Pulmonary artery endothelial cell (primary cell): ENCODE data around the gene GALK1. TPM values are rescaled to one million over a fixed set of nuclear protein-coding genes. Genes with fewer than 3 reads are reported as not detected.

Source experiments
- DNase-seq: peaks from one replicate; pipeline ENCODE4 v3.0.0-alpha.2; 2011; ENCODE audit warnings: low read depth, low spot score
- total RNA-seq: library from RNA; depleted of rRNA; stranded (reverse); fragments of >200 nt; gene quantifications from 2 replicates; pipeline ENCODE4 v1.2.3, GENCODE V29; 2014

Gene GALK1
- total RNA-seq, 1 donor from 2014 or later = 120 TPM

GRCh38 chr17:75725504-75725903 lies 39.5 kb downstream of the GALK1 start:
- no peak for DNase-seq

DNA sequence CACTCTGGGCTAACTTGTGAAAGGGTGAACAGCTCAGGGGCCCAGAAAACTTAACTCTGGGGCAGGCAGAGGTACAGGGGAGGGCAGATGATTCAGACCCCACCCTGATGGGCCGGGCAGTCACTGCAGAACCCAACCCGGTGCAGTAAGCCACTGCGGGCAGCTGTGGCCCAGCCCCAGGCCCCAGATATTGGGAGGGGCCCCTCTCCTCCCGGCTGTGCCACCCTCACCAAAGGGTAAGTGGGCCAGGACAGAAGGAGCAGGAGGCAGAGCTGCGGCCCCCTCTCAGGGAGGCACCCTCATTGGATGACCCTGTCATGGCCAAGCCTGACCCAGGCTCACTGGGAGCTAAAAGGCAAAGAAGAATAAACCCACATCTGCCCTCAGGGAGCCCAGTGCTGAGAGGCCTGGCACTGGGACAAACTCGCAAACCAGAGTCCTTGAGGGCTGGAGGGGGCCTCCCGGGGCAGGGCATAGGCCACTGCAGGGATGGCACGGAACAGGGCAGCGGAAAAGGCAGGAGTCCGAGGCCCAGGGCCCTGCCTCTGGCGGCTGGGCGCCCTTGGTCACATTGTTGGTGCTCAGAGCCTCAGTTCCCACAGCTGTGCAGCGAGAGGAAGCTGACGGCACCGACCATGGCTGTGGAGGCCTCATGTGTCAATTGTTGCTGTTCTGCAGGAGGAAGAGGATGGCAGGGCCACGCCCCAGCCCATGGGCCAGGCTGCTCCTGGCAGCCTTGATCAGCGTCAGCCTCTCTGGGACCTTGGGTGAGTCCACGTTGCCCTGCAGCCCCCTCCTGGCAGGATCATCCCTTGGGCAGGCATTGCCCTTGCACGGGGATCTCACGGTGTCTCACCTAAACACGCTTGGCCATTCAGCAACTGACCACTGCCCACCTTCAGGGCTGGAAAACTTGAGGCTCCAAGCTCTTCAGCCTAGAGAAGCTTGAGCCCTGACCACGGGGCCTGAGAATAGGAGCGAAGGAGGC lies 40.7 kb downstream of the GALK1 start:
- DNase-seq = no peak

- no peak for DNase-seq
These were observed 41.6 kb downstream of the GALK1 start for GRCh38 chr17:75723171-75723930.

DNA sequence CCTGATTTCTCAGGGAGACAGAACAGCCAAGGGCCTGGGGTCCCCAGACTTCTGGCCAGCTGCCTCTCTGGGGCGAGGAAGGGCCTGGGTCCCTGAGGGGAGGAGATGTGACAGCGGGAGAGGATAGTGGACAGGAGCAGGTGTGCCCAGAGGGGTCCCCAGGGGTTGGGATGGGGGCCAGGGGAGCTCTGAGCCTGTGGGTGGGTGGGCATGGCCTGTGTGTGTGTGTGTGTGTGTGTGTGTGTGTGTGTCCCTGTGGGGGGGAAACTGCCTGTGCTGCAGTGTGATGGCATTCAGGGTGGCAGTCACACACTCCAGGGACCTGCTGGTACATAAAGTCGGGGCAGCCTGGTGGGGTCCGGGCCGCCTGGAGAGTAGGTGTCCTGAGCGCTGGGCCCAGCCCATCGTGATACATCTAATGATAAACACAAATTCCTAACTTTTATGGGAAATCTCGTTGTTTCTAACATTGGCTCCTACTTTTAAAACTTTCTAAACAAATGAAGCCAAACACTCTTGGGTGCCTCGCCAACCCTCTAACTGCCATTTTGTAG lies 42.4 kb downstream of the GALK1 start:
- DNase-seq = no peak

DNA sequence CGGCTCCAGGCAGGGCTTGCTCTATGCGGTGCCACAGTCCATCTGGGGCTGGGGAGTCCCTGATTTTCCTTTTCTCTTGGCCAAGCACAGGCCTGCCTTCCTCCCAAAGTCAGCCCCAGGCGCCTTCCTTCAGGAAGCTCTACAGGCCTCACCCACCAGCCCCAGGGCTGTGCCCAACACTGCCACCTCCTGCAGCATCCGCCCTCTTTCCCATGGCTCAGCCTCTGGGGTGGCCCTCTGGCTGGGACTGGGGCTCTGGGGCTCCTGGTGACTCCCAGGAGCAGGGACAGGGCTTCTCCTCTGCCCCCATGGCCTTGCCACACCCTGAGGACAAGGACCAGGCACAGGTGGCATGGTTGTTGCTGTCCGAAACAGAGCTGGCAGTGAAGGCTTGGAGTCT lies 42.9 kb downstream of the GALK1 start:
- no peak for DNase-seq

DNA sequence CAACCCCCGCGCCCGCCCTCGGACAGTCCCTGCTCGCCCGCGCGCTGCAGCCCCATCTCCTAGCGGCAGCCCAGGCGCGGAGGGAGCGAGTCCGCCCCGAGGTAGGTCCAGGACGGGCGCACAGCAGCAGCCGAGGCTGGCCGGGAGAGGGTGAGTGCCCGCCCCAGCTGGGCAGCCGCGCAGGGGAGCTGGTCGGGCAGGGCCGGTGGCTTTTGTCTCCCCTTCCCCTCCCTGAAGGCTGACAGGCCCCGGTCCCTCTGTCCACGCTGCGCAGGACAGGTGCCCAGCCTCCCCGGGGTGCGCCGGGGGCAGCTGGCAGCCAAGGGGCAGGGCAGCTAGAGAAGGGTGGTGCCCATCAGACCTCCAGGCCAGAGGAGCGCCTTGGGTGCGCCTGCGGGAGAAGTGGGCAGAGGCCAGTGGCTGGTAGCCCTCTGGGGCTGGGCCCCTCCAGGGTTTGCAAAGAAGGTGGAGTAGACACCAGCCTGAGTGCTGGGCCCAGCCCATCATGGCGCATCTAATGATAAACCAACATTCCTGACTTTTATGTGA lies 43.5 kb downstream of the GALK1 start:
- no peak for DNase-seq

- DNase-seq = no peak
These were observed 44.1 kb downstream of the GALK1 start, which contains the start of gene ITGB4 for GRCh38 chr17:75720656-75721462. Gene ITGB4, plus strand, starts transcription at chr17:75721459. Its CDS starts 3,245 bp downstream, at chr17:75724704.

DNA sequence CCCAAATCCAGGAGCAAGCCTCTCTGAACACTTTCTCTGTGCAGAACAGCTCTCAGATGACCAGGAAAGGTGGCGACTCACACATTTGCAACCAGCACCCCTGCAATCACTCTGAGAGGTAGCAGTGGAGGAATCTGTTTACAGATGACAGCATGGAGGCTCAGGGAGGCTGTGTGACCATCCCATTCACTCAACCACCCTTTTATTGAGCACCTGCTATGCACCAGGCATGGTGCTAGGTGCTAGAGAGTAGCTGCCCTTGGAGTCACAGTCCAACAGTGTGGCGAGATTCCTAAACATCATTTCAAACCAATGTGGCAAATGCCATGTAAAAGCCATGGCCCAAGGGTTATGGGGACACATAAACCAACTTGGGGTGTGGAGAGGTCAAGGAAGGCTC lies 45.3 kb downstream of the GALK1 start:
- DNase-seq = no peak

DNA sequence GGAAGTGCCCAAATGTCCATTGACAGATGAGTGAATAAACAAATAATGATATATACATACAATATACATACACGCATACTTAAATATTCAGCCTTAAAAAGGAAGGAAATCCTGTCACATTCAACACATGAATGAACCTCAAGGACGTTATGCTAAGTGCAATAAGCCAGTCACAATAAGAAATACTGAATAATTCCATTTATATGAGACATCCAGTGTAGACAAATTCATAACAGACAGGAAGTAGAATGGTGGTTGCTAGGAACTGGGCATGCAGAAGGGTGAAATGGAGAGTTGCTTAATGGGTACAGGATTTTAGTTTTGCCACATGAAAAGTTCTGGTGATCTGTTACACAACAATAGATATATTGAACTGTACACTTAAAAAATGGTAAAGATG lies 52.5 kb downstream of the GALK1 start:
- no peak for DNase-seq

Other genes with a start within 250 kb of the GALK1 start
- 6.6 and 9.2 TPM in 2 replicates for gene CASKIN2, start 249.7 kb downstream of the GALK1 start, total RNA-seq
- gene TSEN54, start 248.7 kb downstream of the GALK1 start, total RNA-seq = 14.1 and 21.2 TPM in 2 replicates
- gene LLGL2, start 239.5 kb downstream of the GALK1 start, total RNA-seq = 3.2 and 5.4 TPM in 2 replicates
- 1.6 and 10.5 TPM in 2 replicates for gene MYO15B, start 177.4 kb downstream of the GALK1 start, total RNA-seq
- gene SMIM5, start 131.8 kb downstream of the GALK1 start, total RNA-seq = 0.07 TPM in 1 of 2 replicates, not detected in the other
- gene RECQL5, start 98.0 kb downstream of the GALK1 start, total RNA-seq = 12.0 and 20.2 TPM in 2 replicates
- gene SAP30BP, start 97.9 kb downstream of the GALK1 start, total RNA-seq = 66.7 and 95.2 TPM in 2 replicates
- 6.9 and 14.2 TPM in 2 replicates for gene ITGB4, start 43.7 kb downstream of the GALK1 start, total RNA-seq
- 7.6 and 10.2 TPM in 2 replicates for gene UNK, start 19.6 kb upstream of the GALK1 start, total RNA-seq
- 7.3 and 7.6 TPM in 2 replicates for gene UNC13D, start 79.2 kb upstream of the GALK1 start, total RNA-seq
- 21.0 and 28.5 TPM in 2 replicates for gene WBP2, start 90.1 kb upstream of the GALK1 start, total RNA-seq
- gene TRIM47, start 113.4 kb upstream of the GALK1 start, total RNA-seq = 30.6 and 56.0 TPM in 2 replicates
- 32.2 and 32.6 TPM in 2 replicates for gene TRIM65, start 131.8 kb upstream of the GALK1 start, total RNA-seq
- 31.9 and 38.7 TPM in 2 replicates for gene MRPL38, start 139.7 kb upstream of the GALK1 start, total RNA-seq
- gene FBF1, start 175.8 kb upstream of the GALK1 start, total RNA-seq = 6.9 and 10.4 TPM in 2 replicates
- 65.8 and 75.8 TPM in 2 replicates for gene ACOX1, start 214.0 kb upstream of the GALK1 start, total RNA-seq
- gene TEN1, start 214.0 kb upstream of the GALK1 start, total RNA-seq = 16.3 and 25.8 TPM in 2 replicates
- gene CDK3, start 235.7 kb upstream of the GALK1 start, total RNA-seq = 1.1 and 1.2 TPM in 2 replicates